ENCODE measurements around the gene PAM16. TPM values are rescaled to one million over a fixed set of nuclear protein-coding genes. Genes with fewer than 3 reads are reported as not detected.

The PAM16 gene
- total and polyA plus RNA-seq, 2 experiments from 2014 or later = 33.0 to 78.9 TPM

DNA sequence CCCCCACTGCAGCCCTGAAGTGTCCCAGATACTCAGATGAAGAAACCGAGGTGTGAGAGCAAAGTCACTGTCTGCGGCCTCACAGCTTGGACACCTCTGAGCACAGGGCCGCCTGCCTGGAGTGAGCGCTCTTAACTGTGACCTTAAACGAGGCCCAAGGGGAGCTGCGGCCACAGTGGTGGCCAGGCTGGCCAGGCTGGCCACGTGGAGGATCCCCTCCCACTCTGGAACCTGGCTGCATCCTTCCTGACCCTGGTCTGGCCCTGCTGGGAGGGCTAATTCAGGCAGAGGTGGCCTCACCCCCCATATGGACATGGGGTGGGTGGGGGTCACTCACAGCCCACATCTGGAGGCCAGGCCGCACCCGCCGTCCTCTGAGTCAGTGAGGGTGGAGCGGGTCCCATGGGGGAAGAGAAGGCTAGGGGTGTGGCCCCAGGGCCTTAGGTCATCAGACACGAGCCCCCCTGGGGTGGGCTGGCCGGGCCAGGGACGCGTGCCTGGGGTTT is 27.1 kb upstream of the PAM16 start:
- H3K27me3 ChIP-seq (replicated peaks; ENCODE audit: insufficient read depth) = no peaks in the 10 kb centered on the region
- peak overlapping the region; percentile 99 for H3K9ac ChIP-seq
- peak overlapping the region; percentile 97 for H3K4me2 ChIP-seq (ENCODE audit: unreplicated experiment)
- H4K20me1 ChIP-seq (ENCODE audit: insufficient read depth) = no peaks in the 10 kb centered on the region
- peaks cover 7% of the 10 kb centered on the region; the same call in 1 of the 2 replicates for H3K36me3 ChIP-seq (ENCODE audit: low read depth)
- no peaks in the 10 kb centered on the region for H3K9me2 ChIP-seq (ENCODE audit: insufficient read depth)
- 7 to 12% methylated on average over 13 to 15 of the region's 15 CpGs for WGBS, 2 experiments (ENCODE audit: low coverage in 1 of 2, low lambda C conversion rate in 2 of 2, missing lambda C conversion rate in 2 of 2)
- peak overlapping the region; percentile 47 for H3K4me3 ChIP-seq
- peak overlapping the region; percentile 100 for H3K27ac ChIP-seq
- in situ Hi-C loops (cut with MboI) = no loop called here
- TF ChIP-seq EZH2phosphoT487 (IDR thresholded peaks at IDR 0.05; ENCODE audit: insufficient read depth, low read depth) (no peak), EZH2 (IDR thresholded peaks at IDR 0.05; ENCODE audit: insufficient read depth, poor library complexity, severe bottlenecking) (no peak)
- H3F3A ChIP-seq (ENCODE audit: insufficient read depth) = peaks cover 23% of the 10 kb centered on the region; the same call in 1 of the 2 replicates
- peaks cover 84% of the 10 kb centered on the region for H3K79me2 ChIP-seq (ENCODE audit: insufficient read depth)
- peak; percentile 88 for DNase-seq
- H2AFZ ChIP-seq = no peak overlapping the region
- H3K9me3 ChIP-seq (ENCODE audit: low read depth) = no peaks in the 10 kb centered on the region
- peaks cover 62% of the 10 kb centered on the region for H3K4me1 ChIP-seq (ENCODE audit: insufficient read depth)

DNA sequence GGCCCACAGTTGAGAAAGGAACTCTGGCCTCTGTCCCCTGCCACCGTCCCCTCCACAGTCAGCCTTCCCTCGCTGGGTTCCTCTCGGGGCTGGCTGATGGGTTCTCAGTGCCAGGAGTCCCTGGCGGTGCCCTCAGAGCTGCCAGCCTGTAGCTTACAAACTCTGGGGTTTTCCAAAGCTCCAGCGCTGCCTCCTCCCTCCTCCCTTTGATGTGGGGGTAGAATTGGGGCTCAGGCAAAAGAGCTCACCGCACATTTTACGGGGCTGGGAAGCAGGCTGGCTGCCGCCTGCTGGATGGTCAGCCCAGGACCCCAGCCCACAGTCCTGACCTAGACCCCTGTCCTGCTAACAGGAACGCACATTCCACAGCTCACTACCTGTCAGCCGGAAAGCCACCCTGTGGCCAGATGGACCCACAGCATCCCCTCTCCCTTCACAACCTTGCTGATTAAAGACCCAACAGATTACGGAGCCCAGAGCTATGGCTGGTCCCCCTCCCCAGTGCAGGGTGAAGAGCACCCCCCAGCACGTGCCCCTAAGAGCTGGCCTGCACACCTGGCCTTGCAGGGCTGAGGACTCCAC is 26.5 kb upstream of the PAM16 start:
- Histone ChIP-seq H4K20me1 (ENCODE audit: insufficient read depth) (no peaks in the 10 kb centered on the region), H3K9ac (peak overlapping the region; percentile 99), H3K4me3 (peak overlapping the region; percentile 47), H3F3A (ENCODE audit: insufficient read depth) (peaks cover 21% of the 10 kb centered on the region; the same call in 1 of the 2 replicates), H3K36me3 (ENCODE audit: low read depth) (peaks cover 3% of the 10 kb centered on the region; the same call in 1 of the 2 replicates), H3K9me3 (ENCODE audit: low read depth) (no peaks in the 10 kb centered on the region), H3K4me2 (ENCODE audit: unreplicated experiment) (peak overlapping the region; percentile 97), H3K79me2 (ENCODE audit: insufficient read depth) (peaks cover 90% of the 10 kb centered on the region), H3K27me3 (replicated peaks; ENCODE audit: insufficient read depth) (no peaks in the 10 kb centered on the region), H3K9me2 (ENCODE audit: insufficient read depth) (no peaks in the 10 kb centered on the region), H3K4me1 (ENCODE audit: insufficient read depth) (peaks cover 57% of the 10 kb centered on the region), H3K27ac (peak overlapping the region; percentile 100), H2AFZ (no peak overlapping the region)
- peak; percentile 70 for DNase-seq
- TF ChIP-seq EZH2phosphoT487 (IDR thresholded peaks at IDR 0.05; ENCODE audit: insufficient read depth, low read depth) (no peak), EZH2 (IDR thresholded peaks at IDR 0.05; ENCODE audit: insufficient read depth, poor library complexity, severe bottlenecking) (no peak)
- in situ Hi-C loops (cut with MboI) = no loop called here
- 19 to 28% methylated on average over 10 to 12 of the region's 12 CpGs for WGBS, 2 experiments (ENCODE audit: low coverage in 1 of 2, low lambda C conversion rate in 2 of 2, missing lambda C conversion rate in 2 of 2)

DNA sequence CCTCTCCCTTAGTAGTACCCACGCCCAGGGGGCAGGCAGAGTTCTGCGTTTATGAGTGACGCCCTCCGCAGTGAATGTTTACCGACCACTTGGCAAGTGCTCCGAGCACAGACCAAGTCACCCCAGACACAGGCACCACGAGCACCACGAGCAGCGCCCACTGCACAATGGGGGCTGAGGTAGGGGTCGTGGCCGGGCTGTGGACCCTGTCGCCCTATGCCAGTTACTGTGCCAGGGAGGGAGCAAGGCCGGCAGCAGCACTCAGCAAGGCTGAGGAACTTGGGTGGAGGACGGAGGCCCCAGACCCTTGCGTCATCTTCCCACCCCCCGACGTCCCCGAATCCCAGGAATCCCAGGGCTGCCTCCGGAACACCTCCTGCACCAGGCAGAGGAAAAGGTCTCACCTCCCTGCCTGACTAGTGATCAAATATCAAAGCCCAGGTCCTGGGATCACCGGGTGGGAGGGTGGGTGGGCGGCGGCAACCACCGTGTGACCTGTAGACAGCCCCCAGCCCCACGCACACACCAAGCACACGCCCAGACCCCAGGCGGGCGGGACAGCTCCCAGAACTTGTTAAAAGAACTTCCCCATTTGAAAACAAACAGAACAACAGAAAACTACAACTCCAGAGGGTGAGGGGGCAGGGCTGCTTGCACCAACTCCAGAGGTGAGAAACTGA is 25.9 kb upstream of the PAM16 start:
- Histone ChIP-seq H3K4me3 (peak overlapping the region; percentile 100), H2AFZ (no peak overlapping the region), H3K9me3 (ENCODE audit: low read depth) (no peaks in the 10 kb centered on the region), H3K27me3 (replicated peaks; ENCODE audit: insufficient read depth) (no peaks in the 10 kb centered on the region), H3K36me3 (ENCODE audit: low read depth) (no peaks in the 10 kb centered on the region), H3K27ac (peak overlapping the region; percentile 100), H3K9ac (peak overlapping the region; percentile 99), H4K20me1 (ENCODE audit: insufficient read depth) (no peaks in the 10 kb centered on the region), H3K9me2 (ENCODE audit: insufficient read depth) (no peaks in the 10 kb centered on the region), H3K4me2 (ENCODE audit: unreplicated experiment) (peak overlapping the region; percentile 97), H3K4me1 (ENCODE audit: insufficient read depth) (peaks cover 57% of the 10 kb centered on the region), H3F3A (ENCODE audit: insufficient read depth) (peaks cover 26% of the 10 kb centered on the region), H3K79me2 (ENCODE audit: insufficient read depth) (peaks cover 95% of the 10 kb centered on the region)
- TF ChIP-seq EZH2phosphoT487 (IDR thresholded peaks at IDR 0.05; ENCODE audit: insufficient read depth, low read depth) (no peak), EZH2 (IDR thresholded peaks at IDR 0.05; ENCODE audit: insufficient read depth, poor library complexity, severe bottlenecking) (no peak)
- 2 to 4% methylated on average over 27 of the region's 27 CpGs for WGBS, 2 experiments (ENCODE audit: low coverage in 1 of 2, low lambda C conversion rate in 2 of 2, missing lambda C conversion rate in 2 of 2)
- no peak for DNase-seq
- in situ Hi-C loops (cut with MboI) = no loop called here

DNA sequence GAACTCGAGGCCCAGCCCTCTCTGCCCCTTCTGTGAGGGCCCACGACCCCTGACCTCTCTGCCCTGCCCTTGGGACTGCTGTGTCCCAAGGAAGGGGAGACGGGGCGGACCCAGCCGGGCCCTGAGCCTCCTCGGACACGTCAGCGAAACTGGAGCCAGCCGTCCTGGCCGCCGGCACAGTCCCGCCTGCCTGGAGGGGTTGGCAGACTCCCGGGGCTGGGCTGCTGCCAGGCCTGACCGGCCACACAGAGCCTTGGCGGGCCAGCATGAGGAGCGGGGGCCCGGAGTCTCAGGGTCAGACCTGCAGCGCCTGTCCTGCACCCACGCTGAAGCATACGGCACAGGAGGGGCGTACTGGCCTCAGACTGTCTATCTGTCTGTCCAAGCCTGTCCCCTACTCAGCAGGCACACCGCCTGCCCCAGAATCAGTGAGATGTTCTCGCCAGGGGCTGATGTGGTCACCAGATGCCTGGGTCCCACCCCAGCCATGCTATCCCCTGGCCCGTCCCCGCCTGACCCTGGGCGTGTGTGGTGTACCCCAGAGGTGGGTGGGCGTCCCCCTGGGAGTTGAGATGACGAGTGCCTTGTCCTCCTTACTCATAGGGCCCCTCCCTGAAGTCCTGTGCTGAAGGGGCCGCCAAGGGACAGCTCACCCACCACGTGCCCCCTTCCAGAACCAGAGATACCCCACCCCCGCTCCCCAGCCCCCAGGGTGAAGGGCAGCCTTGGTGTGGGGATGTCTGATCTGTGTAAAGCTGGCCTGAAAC is 25.2 kb upstream of the PAM16 start:
- H3K9ac ChIP-seq = peak overlapping the region; percentile 99
- no peaks in the 10 kb centered on the region for H4K20me1 ChIP-seq (ENCODE audit: insufficient read depth)
- in situ Hi-C loops (cut with MboI) = no loop called here

More for the DNA sequence above, 25.2 kb upstream of the PAM16 start:
- Histone ChIP-seq H3K4me3 (peak overlapping the region; percentile 100), H3K27me3 (replicated peaks; ENCODE audit: insufficient read depth) (no peaks in the 10 kb centered on the region), H3K9me3 (ENCODE audit: low read depth) (no peaks in the 10 kb centered on the region), H3K79me2 (ENCODE audit: insufficient read depth) (peaks cover 91% of the 10 kb centered on the region), H3K4me1 (ENCODE audit: insufficient read depth) (peaks cover 59% of the 10 kb centered on the region), H3K36me3 (ENCODE audit: low read depth) (no peaks in the 10 kb centered on the region), H2AFZ (no peak overlapping the region), H3F3A (ENCODE audit: insufficient read depth) (peaks cover 28% of the 10 kb centered on the region), H3K4me2 (ENCODE audit: unreplicated experiment) (peak overlapping the region; percentile 97), H3K27ac (peak overlapping the region; percentile 100), H3K9me2 (ENCODE audit: insufficient read depth) (no peaks in the 10 kb centered on the region)
- peak; percentile 94 for DNase-seq
- TF ChIP-seq EZH2 (IDR thresholded peaks at IDR 0.05; ENCODE audit: insufficient read depth, poor library complexity, severe bottlenecking) = no peak
- TF ChIP-seq EZH2phosphoT487 (IDR thresholded peaks at IDR 0.05; ENCODE audit: insufficient read depth, low read depth) = no peak
- WGBS, 2 experiments (ENCODE audit: low coverage in 1 of 2, low lambda C conversion rate in 2 of 2, missing lambda C conversion rate in 2 of 2) = 0 to 1% methylated on average over 26 to 30 of the region's 31 CpGs

All from GM23248 (cell line).